MG63 (cell line): ENCODE results near the gene SPAM1. TPM values are rescaled to one million over a fixed set of nuclear protein-coding genes. Genes with fewer than 3 reads are reported as not detected.
A peak's percentile ranks its signal among the peaks of the same experiment; 100 is the strongest.

ENCODE experiments used
- DNase-seq: peaks from one replicate; pipeline ENCODE4 v3.0.0-alpha.2; 2020
- H3K27me3 ChIP-seq: fragments of 250-450 bp; sonication (Bioruptor Pico); 2 replicates; pipeline ENCODE4 v1.5.1; 2020; ENCODE audit warnings: mild to moderate bottlenecking, moderate library complexity
- H3K36me3 ChIP-seq: fragments of 250-450 bp; sonication (Bioruptor Pico); 2 replicates; pipeline ENCODE4 v1.5.1; 2020; ENCODE audit warnings: mild to moderate bottlenecking, moderate library complexity
- H3K4me3 ChIP-seq: fragments of 250-450 bp; sonication (Bioruptor Pico); 2 replicates; pipeline ENCODE4 v1.5.1; 2020; ENCODE audit warnings: mild to moderate bottlenecking, moderate library complexity
- H3K9me3 ChIP-seq: fragments of 250-450 bp; sonication (Bioruptor Pico); 2 replicates; pipeline ENCODE4 v1.5.1; 2020; ENCODE audit warnings: mild to moderate bottlenecking, moderate library complexity
- total RNA-seq: library from RNA; depleted of rRNA; stranded (reverse); fragments of >200 nt; shearing (Covaris generic); gene quantifications from 2 replicates; pipeline ENCODE4 v1.2.3, GENCODE V29; 2014; ENCODE audit warnings: low replicate concordance

Gene SPAM1
- total RNA-seq, 1 experiment from 2014 or later: not detected

GRCh38 chr7:123939784-123940183, 14.7 kb downstream of the SPAM1 start:
- no peaks in the 10 kb centered on the region for H3K27me3 ChIP-seq
- no peak for DNase-seq

GRCh38 chr7:123941391-123942180, 16.5 kb downstream of the SPAM1 start:
- no peak for DNase-seq
- H3K36me3 ChIP-seq: no peaks in the 10 kb centered on the region
- no peak overlapping the region for H3K4me3 ChIP-seq
- H3K9me3 ChIP-seq: no peaks in the 10 kb centered on the region
- no peaks in the 10 kb centered on the region for H3K27me3 ChIP-seq

More at GRCh38 chr7:123939784-123940183, 14.7 kb downstream of the SPAM1 start:
- Histone ChIP-seq H3K4me3 (no peak overlapping the region), H3K36me3 (no peaks in the 10 kb centered on the region), H3K9me3 (no peaks in the 10 kb centered on the region)

GRCh38 chr7:123944395-123944794, 19.4 kb downstream of the SPAM1 start:
- Histone ChIP-seq H3K27me3 (no peaks in the 10 kb centered on the region), H3K36me3 (no peaks in the 10 kb centered on the region), H3K9me3 (no peaks in the 10 kb centered on the region), H3K4me3 (no peak overlapping the region)
- DNase-seq: no peak

DNA sequence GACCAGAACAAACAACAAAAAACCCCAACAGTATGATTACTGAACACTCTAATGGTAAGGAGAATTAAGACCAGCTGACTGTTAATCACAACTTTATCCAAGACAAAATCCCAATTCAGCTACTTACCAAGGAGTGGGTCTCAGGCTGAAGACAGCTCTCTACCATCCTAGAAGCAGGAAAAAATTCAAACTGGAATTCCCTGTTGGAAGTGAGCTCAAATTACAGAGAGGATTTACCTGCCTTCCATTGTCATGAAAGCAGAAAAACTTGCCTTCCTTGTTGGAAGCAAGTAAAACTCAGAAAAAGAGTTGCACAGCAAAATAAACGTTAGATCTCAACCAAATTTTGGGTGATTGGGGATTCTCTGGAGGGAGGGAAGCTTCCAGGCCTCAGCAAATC, 20.9 kb downstream of the SPAM1 start:
- no peak for DNase-seq
- Histone ChIP-seq H3K36me3 (no peaks in the 10 kb centered on the region), H3K9me3 (no peaks in the 10 kb centered on the region), H3K27me3 (no peaks in the 10 kb centered on the region), H3K4me3 (no peak overlapping the region)

DNA sequence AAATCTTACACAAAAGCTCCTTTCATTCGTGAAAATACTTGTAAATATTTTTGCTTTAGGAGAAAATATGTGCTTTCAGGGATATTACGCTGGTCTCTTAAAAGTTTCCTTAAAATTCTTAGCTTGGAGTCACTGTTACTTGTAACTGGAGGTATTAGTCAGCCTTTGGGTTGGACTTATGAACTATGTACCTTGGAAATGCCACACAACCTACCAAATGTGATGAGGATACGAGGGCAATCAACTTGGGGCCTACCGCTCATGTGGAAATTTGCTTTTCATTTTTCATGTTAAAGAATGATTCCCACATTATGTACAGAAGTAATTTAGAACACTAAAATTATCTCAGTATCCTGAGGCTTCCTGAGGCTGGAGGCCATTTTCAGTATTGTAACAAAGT, 23.1 kb downstream of the SPAM1 start:
- DNase-seq: no peak
- Histone ChIP-seq H3K27me3 (no peaks in the 10 kb centered on the region), H3K4me3 (no peak overlapping the region), H3K36me3 (no peaks in the 10 kb centered on the region), H3K9me3 (no peaks in the 10 kb centered on the region)

- Histone ChIP-seq H3K36me3 (no peaks in the 10 kb centered on the region), H3K9me3 (no peaks in the 10 kb centered on the region), H3K27me3 (no peaks in the 10 kb centered on the region), H3K4me3 (no peak overlapping the region)
- no peak for DNase-seq
These were observed 33.2 kb downstream of the SPAM1 start for GRCh38 chr7:123958186-123958703.

DNA sequence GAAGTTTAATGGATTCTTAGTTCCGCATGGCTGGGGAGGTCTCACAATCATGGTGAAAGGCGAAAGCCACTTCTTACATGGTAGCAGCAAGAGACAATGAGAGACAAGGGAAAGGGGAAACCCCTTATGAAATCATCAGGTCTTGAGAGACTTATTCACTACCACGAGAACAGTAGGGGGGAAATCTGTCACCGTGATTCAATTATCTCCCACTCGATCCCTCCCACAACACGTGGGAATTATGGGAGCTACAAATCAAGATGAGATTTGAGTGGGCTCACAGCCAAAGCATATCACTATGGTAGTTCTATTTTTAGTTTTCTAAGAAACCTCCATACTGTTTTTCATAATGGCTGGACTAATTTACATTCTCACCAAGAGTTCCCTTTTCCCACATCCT, 36.7 kb downstream of the SPAM1 start:
- peak; percentile 2 for DNase-seq
- Histone ChIP-seq H3K27me3 (no peaks in the 10 kb centered on the region), H3K9me3 (no peaks in the 10 kb centered on the region), H3K4me3 (no peak overlapping the region), H3K36me3 (no peaks in the 10 kb centered on the region)

- no peaks in the 10 kb centered on the region for H3K9me3 ChIP-seq
- H3K27me3 ChIP-seq: no peaks in the 10 kb centered on the region
- H3K4me3 ChIP-seq: no peak overlapping the region
- no peaks in the 10 kb centered on the region for H3K36me3 ChIP-seq
- DNase-seq: no peak
These were observed 41.9 kb downstream of the SPAM1 start for GRCh38 chr7:123966936-123967335.

GRCh38 chr7:123972045-123972444, 47.0 kb downstream of the SPAM1 start:
- H3K36me3 ChIP-seq: no peaks in the 10 kb centered on the region
- no peaks in the 10 kb centered on the region for H3K27me3 ChIP-seq
- H3K9me3 ChIP-seq: no peaks in the 10 kb centered on the region
- no peak overlapping the region for H3K4me3 ChIP-seq
- DNase-seq: no peak

DNA sequence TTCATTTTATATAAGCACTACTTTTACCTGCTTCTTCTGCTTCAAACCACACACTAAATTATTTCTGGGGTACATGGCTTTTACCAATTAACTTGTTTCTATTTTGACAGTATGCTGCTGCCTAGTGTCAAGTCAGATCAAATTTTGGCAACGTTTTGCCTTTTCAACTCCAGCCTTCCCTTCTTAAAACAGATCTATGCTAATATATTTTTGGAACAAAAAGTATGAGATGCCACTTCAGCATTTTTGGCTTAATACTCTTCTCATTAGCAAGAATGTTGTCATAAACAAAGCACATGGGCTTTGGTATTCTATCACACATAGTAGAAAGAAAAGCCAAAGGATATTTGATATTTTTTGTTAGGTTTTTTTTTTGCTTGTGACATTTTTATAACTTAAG, 47.8 kb downstream of the SPAM1 start:
- H3K9me3 ChIP-seq: no peaks in the 10 kb centered on the region
- no peak for DNase-seq
- no peak overlapping the region for H3K4me3 ChIP-seq
- H3K27me3 ChIP-seq: no peaks in the 10 kb centered on the region
- H3K36me3 ChIP-seq: no peaks in the 10 kb centered on the region

- Histone ChIP-seq H3K9me3 (no peaks in the 10 kb centered on the region), H3K27me3 (no peaks in the 10 kb centered on the region), H3K36me3 (no peaks in the 10 kb centered on the region), H3K4me3 (no peak overlapping the region)
- no peak for DNase-seq
These were observed 49.4 kb downstream of the SPAM1 start for GRCh38 chr7:123974326-123974908.

- DNase-seq: no peak
- no peaks in the 10 kb centered on the region for H3K9me3 ChIP-seq
- no peaks in the 10 kb centered on the region for H3K36me3 ChIP-seq
- no peak overlapping the region for H3K4me3 ChIP-seq
- H3K27me3 ChIP-seq: no peaks in the 10 kb centered on the region
These were observed 50.0 kb downstream of the SPAM1 start for GRCh38 chr7:123975084-123975483.

DNA sequence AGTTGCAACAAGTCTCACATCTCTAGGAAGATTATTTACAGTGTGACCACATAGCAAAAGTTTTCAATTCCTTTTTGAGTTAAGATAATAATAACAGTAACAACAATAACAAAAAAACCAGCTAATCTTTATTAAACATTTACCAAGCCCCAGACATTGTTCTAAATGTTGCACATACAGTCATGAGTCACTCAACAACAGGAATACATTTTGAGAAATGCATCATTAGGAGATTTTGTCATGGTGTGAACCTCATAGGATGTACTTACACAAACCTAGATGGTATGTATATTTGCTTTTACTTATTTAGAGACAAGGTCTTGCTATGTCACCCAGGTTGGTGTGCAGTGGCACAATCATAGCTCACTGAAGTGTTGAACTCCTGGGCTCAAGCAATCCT, 52.0 kb downstream of the SPAM1 start:
- no peaks in the 10 kb centered on the region for H3K36me3 ChIP-seq
- H3K4me3 ChIP-seq: no peak overlapping the region
- H3K27me3 ChIP-seq: no peaks in the 10 kb centered on the region
- H3K9me3 ChIP-seq: no peaks in the 10 kb centered on the region
- no peak for DNase-seq

- no peaks in the 10 kb centered on the region for H3K27me3 ChIP-seq
- no peaks in the 10 kb centered on the region for H3K9me3 ChIP-seq
- peak; percentile 61 for DNase-seq
- H3K4me3 ChIP-seq: no peak overlapping the region
- H3K36me3 ChIP-seq: no peaks in the 10 kb centered on the region
These were observed 54.8 kb downstream of the SPAM1 start for GRCh38 chr7:123979876-123980275.

DNA sequence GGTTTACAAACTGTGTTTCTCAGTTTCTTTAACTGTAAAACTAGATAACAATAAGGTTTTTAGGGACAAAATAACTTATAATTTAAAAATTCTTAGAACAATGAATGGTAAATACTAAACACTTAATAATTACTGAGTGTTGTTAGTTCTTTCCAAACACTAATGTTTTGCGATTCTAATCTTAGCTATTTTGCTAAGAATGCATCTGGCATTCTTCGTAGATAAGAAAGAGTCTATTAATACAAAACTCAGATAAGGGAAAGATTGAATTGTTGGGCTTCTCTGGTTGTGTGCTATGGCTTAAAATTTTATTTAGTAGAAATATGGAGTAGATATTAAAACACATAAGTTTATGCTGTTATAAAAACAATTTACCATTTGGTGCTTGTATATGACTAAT, 62.4 kb downstream of the SPAM1 start:
- no peak for DNase-seq
- Histone ChIP-seq H3K9me3 (no peaks in the 10 kb centered on the region), H3K27me3 (no peaks in the 10 kb centered on the region), H3K36me3 (no peaks in the 10 kb centered on the region), H3K4me3 (no peak overlapping the region)

GRCh38 chr7:123992913-123993518, 68.0 kb downstream of the SPAM1 start:
- no peaks in the 10 kb centered on the region for H3K27me3 ChIP-seq
- H3K36me3 ChIP-seq: no peaks in the 10 kb centered on the region
- H3K9me3 ChIP-seq: no peaks in the 10 kb centered on the region
- DNase-seq: no peak
- no peak overlapping the region for H3K4me3 ChIP-seq

DNA sequence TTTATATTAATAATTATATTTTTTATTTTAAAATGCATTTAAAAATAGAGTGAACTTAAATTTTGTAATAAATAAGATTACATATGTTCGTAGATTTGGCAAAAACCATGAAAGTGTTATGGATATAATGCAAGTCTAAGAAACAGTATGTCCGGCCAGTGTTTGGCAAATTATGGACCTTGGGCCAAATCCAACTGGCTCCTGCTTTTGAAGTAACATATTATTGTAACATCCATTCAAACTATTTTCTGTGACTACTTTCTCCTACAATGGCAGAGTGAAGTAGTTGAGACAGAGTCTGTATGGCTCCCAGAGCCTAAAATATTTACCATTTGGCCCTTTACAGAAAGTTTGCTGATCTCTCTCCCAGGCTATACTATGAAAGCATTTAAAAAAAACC, 69.0 kb downstream of the SPAM1 start:
- H3K4me3 ChIP-seq: no peak overlapping the region
- no peaks in the 10 kb centered on the region for H3K9me3 ChIP-seq
- H3K27me3 ChIP-seq: no peaks in the 10 kb centered on the region
- no peaks in the 10 kb centered on the region for H3K36me3 ChIP-seq
- no peak for DNase-seq

DNA sequence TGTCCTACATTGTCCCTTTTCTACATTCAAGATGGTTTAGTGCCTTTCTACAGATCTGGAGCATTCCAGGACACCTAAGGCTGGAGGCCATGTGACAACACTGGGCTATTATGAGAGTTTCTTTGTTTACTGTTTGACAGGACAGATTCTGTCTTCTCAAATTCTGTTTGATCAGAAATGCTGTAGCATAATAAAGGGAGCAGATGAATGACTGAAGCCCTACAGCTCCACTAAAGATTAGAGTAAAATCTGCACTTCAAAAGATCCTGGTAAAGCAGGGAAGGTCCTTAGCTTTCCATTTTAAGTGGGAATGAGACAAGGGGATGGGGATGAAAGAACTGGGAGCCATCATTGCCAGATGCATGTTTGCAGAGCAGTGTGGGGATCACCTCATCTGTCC, 69.4 kb downstream of the SPAM1 start:
- no peak overlapping the region for H3K4me3 ChIP-seq
- H3K27me3 ChIP-seq: no peaks in the 10 kb centered on the region
- H3K36me3 ChIP-seq: no peaks in the 10 kb centered on the region
- H3K9me3 ChIP-seq: no peaks in the 10 kb centered on the region
- no peak for DNase-seq
